HepG2 (cell line): ENCODE data around the gene DPEP1. TPM values are rescaled to one million over a fixed set of nuclear protein-coding genes. Genes with fewer than 3 reads are reported as not detected.

Source experiments
- AGO2 ChIP-seq: fragments of 200-400 bp; formaldehyde crosslinking; optimal IDR thresholded peaks from 2 replicates; pipeline ENCODE3; 2017; ENCODE audit warnings: mild to moderate bottlenecking, low read depth, low read length, moderate library complexity
- ARHGAP35 ChIP-seq: sonication (generic); formaldehyde crosslinking; IDR thresholded peaks from 2 replicates; pipeline ENCODE4 v1.9.0; 2022; ENCODE audit warnings: mild to moderate bottlenecking, inconsistent platforms, moderate library complexity, missing genetic modification reagents, borderline replicate concordance
- MED8 ChIP-seq: sonication (generic); formaldehyde crosslinking; IDR thresholded peaks from 2 replicates; pipeline ENCODE4 v1.8.1; 2023; ENCODE audit warnings: mild to moderate bottlenecking, missing genetic modification reagents; ENCODE audit not compliant: insufficient replicate concordance
- MYPOP ChIP-seq: sonication (generic); formaldehyde crosslinking; IDR thresholded peaks from 2 replicates; pipeline ENCODE4 v1.8.1; 2023; ENCODE audit warnings: mild to moderate bottlenecking, moderate library complexity, missing genetic modification reagents
- NR2F1 ChIP-seq, 2 experiments: fragments of 450-650 bp in 1 of 2; formaldehyde crosslinking in 1 of 2; IDR thresholded peaks; 2 replicates each; pipeline versions ENCODE4 v1.5.0 to v1.6.1; 2016 to 2020; ENCODE audit warnings: mild to moderate bottlenecking in 1 of 2, missing compliant biosample characterization in 1 of 2, missing genetic modification reagents in 1 of 2, moderate library complexity in 1 of 2
- PAXIP1 ChIP-seq: sonication (generic); formaldehyde crosslinking; conservative IDR thresholded peaks from 2 replicates; pipeline ENCODE4 v1.4.0; 2020; ENCODE audit warnings: mild to moderate bottlenecking, missing genetic modification reagents, moderate library complexity
- PHF5A ChIP-seq: IDR thresholded peaks from one replicate; pipeline ENCODE4 v1.6.1; 2018; ENCODE audit warnings: low read depth, missing genetic modification reagents; ENCODE audit not compliant: unreplicated experiment
- PHF8 ChIP-seq: sonication (generic); formaldehyde crosslinking; IDR thresholded peaks from 2 replicates; pipeline ENCODE4 v1.5.0; 2020; ENCODE audit warnings: missing genetic modification reagents
- POLR2A ChIP-seq, 2 experiments: IDR thresholded peaks; 2 replicates each; pipeline ENCODE4 v1.6.1; 2011; ENCODE audit warnings: low read depth in 2 of 2, low read length in 2 of 2, mild to moderate bottlenecking in 1 of 2, moderate library complexity in 1 of 2; ENCODE audit not compliant: insufficient read depth in 1 of 2
- RBM22 ChIP-seq: fragments of 200-400 bp; formaldehyde crosslinking; optimal IDR thresholded peaks from 2 replicates; pipeline ENCODE3; 2017; ENCODE audit warnings: mild to moderate bottlenecking, low read length, moderate library complexity
- REXO4 ChIP-seq: sonication (generic); formaldehyde crosslinking; IDR thresholded peaks from 2 replicates; pipeline ENCODE4 v1.8.0; 2022; ENCODE audit warnings: missing genetic modification reagents, mild to moderate bottlenecking, borderline replicate concordance
- SALL2 ChIP-seq: sonication (generic); formaldehyde crosslinking; IDR thresholded peaks from 2 replicates; pipeline ENCODE4 v1.8.1; 2023; ENCODE audit warnings: mild to moderate bottlenecking, missing genetic modification reagents, inconsistent platforms
- TCF12 ChIP-seq, 2 experiments: fragments of 450-650 bp in 1 of 2; sonication (generic) in 1 of 2; formaldehyde crosslinking in 1 of 2; IDR thresholded peaks; 2 replicates each; pipeline versions ENCODE4 v1.6.1 to v1.8.0; 2017 to 2022; ENCODE audit warnings: antibody characterized with exemption in 1 of 2, mild to moderate bottlenecking in 1 of 2, missing genetic modification reagents in 1 of 2, moderate library complexity in 1 of 2
- ZHX2 ChIP-seq, 2 experiments: sonication (generic) in 1 of 2; formaldehyde crosslinking in 1 of 2; IDR thresholded peaks; 2 replicates each; pipeline versions ENCODE4 v1.6.1 to v1.9.0; 2014 to 2022; ENCODE audit warnings: antibody characterized with exemption in 1 of 2, borderline replicate concordance in 1 of 2, inconsistent platforms in 1 of 2, low read depth in 1 of 2, missing genetic modification reagents in 1 of 2
- ZNF121 ChIP-seq: sonication (generic); formaldehyde crosslinking; IDR thresholded peaks from 2 replicates; pipeline ENCODE4 v1.5.0; 2020; ENCODE audit warnings: mild to moderate bottlenecking, missing genetic modification reagents
- ZNF660 ChIP-seq: sonication (generic); formaldehyde crosslinking; IDR thresholded peaks from 2 replicates; pipeline ENCODE4 v1.5.1; 2020; ENCODE audit warnings: mild to moderate bottlenecking, low read depth, missing genetic modification reagents, borderline replicate concordance
- ZNF703 ChIP-seq: sonication (generic); formaldehyde crosslinking; IDR thresholded peaks from 2 replicates; pipeline ENCODE4 v1.5.1; 2020; ENCODE audit warnings: missing genetic modification reagents, mild to moderate bottlenecking, moderate library complexity, borderline replicate concordance
- ZNF768 ChIP-seq: sonication (generic); formaldehyde crosslinking; IDR thresholded peaks from 2 replicates; pipeline ENCODE4 v1.4.0; 2020; ENCODE audit warnings: missing genetic modification reagents
- polyA plus RNA-seq, 8 experiments: library from polyadenylated mRNA; depleted of rRNA in 3 of 8; stranded (reverse) in 7 of 8; unstranded in 1 of 8; fragments of >200 nt; fragmentation: Illumina TruSeq in 4 of 8; extraction: Trizol in 4 of 8; gene quantifications; 2 replicates each; pipeline versions ENCODE4 v1.2.1 to v1.2.3, GENCODE V29; 2011 to 2016; ENCODE audit warnings: low read depth in 4 of 8, missing spikeins in 1 of 8, mixed read lengths in 1 of 8; ENCODE audit not compliant: insufficient read depth in 1 of 8
- total RNA-seq, 5 experiments: library from RNA; depleted of rRNA; stranded (reverse); fragments of >200 nt; fragmentation: Illumina TruSeq; extraction: Trizol; gene quantifications; 2 replicates each; pipeline ENCODE4 v1.2.3, GENCODE V29; 2016; ENCODE audit warnings: low read depth in 1 of 5

The DPEP1 gene
- total and polyA plus RNA-seq, 2 of the 13 experiments (the other 11 are each of a cell fraction or from before 2014, with no cell fraction given): 37.6 to 52.2 TPM

- no peak for TF ChIP-seq ZNF660
- TF ChIP-seq REXO4 (CRISPR knock-in tag): no peak
- TF ChIP-seq AGO2: peak; percentile 60
- no peak for TF ChIP-seq MYPOP (CRISPR knock-in tag)
- TF ChIP-seq NR2F1 (CRISPR knock-in tag; IDR thresholded peaks at IDR 0.05): no peak
- no peak for TF ChIP-seq MED8 (CRISPR knock-in tag)
- no peak for TF ChIP-seq ZHX2 (IDR thresholded peaks at IDR 0.05; ENCODE audit: low read depth)
- no peak for TF ChIP-seq ZHX2 (CRISPR knock-in tag; IDR thresholded peaks at IDR 0.05; ENCODE audit: borderline replicate concordance)
- TF ChIP-seq POLR2A (IDR thresholded peaks at IDR 0.05; ENCODE audit: insufficient read depth in 1 of 2, low read depth in 2 of 2, low read length in 2 of 2): peak in 1 of 2 experiments; percentile 41; a peak in 1 of 4 replicates
- no peak for TF ChIP-seq PAXIP1 (CRISPR knock-in tag)
- TF ChIP-seq ZNF121 (CRISPR knock-in tag): no peak
- TF ChIP-seq PHF8: no peak
- no peak for TF ChIP-seq ZNF703
- TF ChIP-seq TCF12 (IDR thresholded peaks at IDR 0.05): no peak
- TF ChIP-seq TCF12 (CRISPR knock-in tag; IDR thresholded peaks at IDR 0.05): no peak
- TF ChIP-seq PHF5A (CRISPR knock-in tag): no peak
- peak; percentile 64 for TF ChIP-seq RBM22
- no peak for TF ChIP-seq SALL2 (CRISPR knock-in tag)
- peak; percentile 18; the same call in 1 of the 2 replicates for TF ChIP-seq ZNF768
- TF ChIP-seq ARHGAP35 (CRISPR knock-in tag): no peak
Measured at GRCh38 chr16:89643769-89644300, 30.4 kb downstream of the DPEP1 start (continued).
